ENCODE measurements around the gene SMAD2.

GRCh38 chr18:47795434-47795814 is 135.0 kb downstream of the SMAD2 start:
- no peak for TF ChIP-seq EZH2 (IDR thresholded peaks at IDR 0.05; ENCODE audit: insufficient read depth, poor library complexity, severe bottlenecking)
- TF ChIP-seq EZH2phosphoT487 (IDR thresholded peaks at IDR 0.05; ENCODE audit: insufficient read depth, low read depth) = no peak

Measured in GM23248 (cell line).